Activated CD4-positive, alpha-beta T cell treated with anti-CD3 and anti-CD28 coated beads for 36 hours (primary cell): ENCODE data around the gene C1orf174. TPM values are rescaled to one million over a fixed set of nuclear protein-coding genes. Genes with fewer than 3 reads are reported as not detected.

Experiments used
- ATAC-seq: fragments of 200-7000 bp; cut with Tn5 transposase; one replicate; pipeline ENCODE4 v1.10.0; 2021; ENCODE audit warnings: mild to moderate bottlenecking, moderate library complexity
- CTCF ChIA-PET: fragments of 350-600 bp; sonication (Branson Sonifier 250); formaldehyde crosslinking; loops from one replicate; lab custom pipeline; 2021; ENCODE audit warnings: antibody characterized with exemption; lab: Charles Lee
- POLR2A ChIA-PET: fragments of 350-600 bp; sonication (Branson Sonifier 250); formaldehyde crosslinking; loops from one replicate; lab custom pipeline; 2021; ENCODE audit warnings: antibody characterized with exemption, inconsistent platforms; lab: Charles Lee
- DNase-seq: peaks from one replicate; pipeline ENCODE4 v3.0.0-alpha.2; 2020
- H3K27ac Mint-ChIP-seq: one replicate; pipeline ENCODE4 v1.8.0; 2021; ENCODE audit warnings: mixed read lengths
- H3K27me3 Mint-ChIP-seq: one replicate; pipeline ENCODE4 v1.8.0; 2021; ENCODE audit warnings: mixed read lengths
- H3K36me3 Mint-ChIP-seq: one replicate; pipeline ENCODE4 v1.8.0; 2021; ENCODE audit warnings: low read depth, mixed read lengths
- H3K4me1 Mint-ChIP-seq: one replicate; pipeline ENCODE4 v1.8.0; 2021; ENCODE audit warnings: mixed read lengths
- H3K4me3 Mint-ChIP-seq: one replicate; pipeline ENCODE4 v1.8.0; 2021; ENCODE audit warnings: mild to moderate bottlenecking, moderate library complexity, mixed read lengths
- H3K9me3 Mint-ChIP-seq: one replicate; pipeline ENCODE4 v1.8.0; 2021; ENCODE audit warnings: low read depth, mixed read lengths
- intact Hi-C, 2 experiments: fragments of 100-400 bp; cut with DNase I in 1 of 2; cut with micrococcal nuclease in 1 of 2; formaldehyde crosslinking; loops; one replicate each; pipeline versions ENCODE4 v1.14.2 to v1.15.1; 2022 to 2024; cut with DNase I, micrococcal nuclease
- total RNA-seq, 2 experiments: library from RNA; stranded (reverse); gene quantifications; one replicate each; pipeline ENCODE4 v1.2.3, GENCODE V29; 2021

C1orf174 gene
- total RNA-seq, 2 experiments from 2014 or later, result 39.8 to 49.4 TPM

- DNase-seq (no peak), ATAC-seq (no peak)
- Mint-ChIP-seq H3K4me1 (peaks cover 26% of the 10 kb centered on the region), H3K36me3 (no peaks in the 10 kb centered on the region), H3K4me3 (no peak overlapping the region), H3K27ac (no peak overlapping the region), H3K27me3 (no peaks in the 10 kb centered on the region), H3K9me3 (no peaks in the 10 kb centered on the region)
- ChIA-PET POLR2A (no interaction called here), CTCF (interaction anchor here (1.1 kb wide), 1 partner anchor 13 kb away, joined by 3 read pairs; no protein-coding TSS in a partner anchor)
- intact Hi-C loops, result no loop called here
These were observed 6.6 kb upstream of the C1orf174 start for GRCh38 chr1:3906672-3907020.

DNA sequence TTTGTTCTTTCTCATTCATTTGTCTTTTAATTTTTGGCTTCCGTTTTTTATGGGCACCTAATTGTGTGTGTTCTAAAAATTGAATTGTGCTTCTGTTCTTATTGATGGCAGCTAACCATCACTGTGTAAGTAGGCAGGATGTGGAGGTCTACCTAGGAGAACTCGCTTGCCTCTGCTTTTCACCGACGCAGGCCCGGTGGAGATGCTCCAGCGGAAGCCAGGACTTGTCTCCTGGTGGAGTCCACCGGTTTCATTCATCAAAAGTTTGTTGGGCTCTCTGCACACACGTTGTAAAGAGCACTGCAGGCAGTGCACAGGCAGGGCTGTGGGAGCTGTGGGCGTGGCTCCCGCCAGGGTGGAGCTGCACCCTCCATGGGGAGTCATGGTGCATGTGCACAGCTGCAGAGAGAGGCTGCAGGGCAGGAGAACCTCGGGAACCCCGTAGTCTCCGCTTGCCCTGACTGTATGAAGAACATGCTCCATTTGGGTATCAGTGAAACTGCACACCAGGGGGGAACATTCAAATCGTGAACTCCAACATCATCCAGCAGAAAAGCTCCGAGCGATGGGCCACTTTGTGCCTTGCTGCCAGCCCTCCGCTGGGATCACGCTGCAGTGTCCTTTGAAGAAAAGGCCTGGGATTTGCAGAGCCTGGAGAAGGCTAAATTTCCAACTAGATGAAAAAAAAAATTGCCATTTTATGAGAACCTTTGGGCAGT is 6.0 kb upstream of the C1orf174 start:
- POLR2A ChIA-PET, result no interaction called here
- Mint-ChIP-seq H3K27ac (no peak overlapping the region), H3K27me3 (no peaks in the 10 kb centered on the region), H3K4me3 (no peak overlapping the region), H3K36me3 (no peaks in the 10 kb centered on the region), H3K9me3 (no peaks in the 10 kb centered on the region), H3K4me1 (peaks cover 28% of the 10 kb centered on the region)
- DNase-seq (no peak), ATAC-seq (no peak)
- CTCF ChIA-PET, result no interaction called here
- intact Hi-C loops, result no loop called here

DNA sequence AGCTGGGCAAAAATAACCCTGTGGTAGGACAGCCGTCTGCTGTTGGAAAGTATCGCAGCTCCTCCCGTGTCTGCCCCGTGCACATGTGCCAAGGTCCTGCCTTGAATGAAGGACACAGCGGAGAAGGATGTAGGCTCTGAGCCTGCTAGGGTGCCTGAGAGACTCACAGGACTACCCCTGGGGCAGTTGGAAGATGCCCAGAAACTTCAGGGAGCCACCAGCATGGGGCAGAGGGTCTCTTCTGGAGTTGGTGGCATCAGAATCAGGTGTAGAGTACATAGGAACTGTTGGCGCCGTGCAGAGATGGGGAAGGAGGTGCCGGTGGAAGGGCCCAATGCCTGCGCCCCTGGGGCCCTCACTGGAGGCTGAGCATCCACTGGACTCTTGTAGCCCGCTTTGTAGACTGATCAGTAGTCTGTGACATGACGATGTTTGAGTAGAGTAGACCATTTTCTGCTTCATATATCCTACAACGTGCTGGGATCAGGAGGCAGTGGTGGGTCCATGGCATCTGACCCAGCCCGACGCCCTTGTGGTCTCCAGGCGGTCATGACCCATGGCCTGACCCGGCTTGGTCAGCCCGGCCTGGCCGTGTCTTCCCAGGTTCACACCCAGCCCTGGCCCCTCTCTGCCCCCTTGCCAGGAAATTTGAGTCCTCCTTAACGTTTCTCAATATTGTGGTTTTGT is 5.3 kb upstream of the C1orf174 start:
- intact Hi-C loops, result no loop called here
- Mint-ChIP-seq H3K27me3 (no peaks in the 10 kb centered on the region), H3K27ac (no peak overlapping the region), H3K4me1 (peaks cover 26% of the 10 kb centered on the region), H3K9me3 (no peaks in the 10 kb centered on the region), H3K36me3 (no peaks in the 10 kb centered on the region), H3K4me3 (no peak overlapping the region)
- POLR2A ChIA-PET, result no interaction called here
- ATAC-seq, result no peak
- no peak for DNase-seq
- CTCF ChIA-PET, result interaction anchor here (0.8 kb wide), 1 partner anchor 193 kb away, joined by 3 read pairs; no protein-coding TSS in a partner anchor

DNA sequence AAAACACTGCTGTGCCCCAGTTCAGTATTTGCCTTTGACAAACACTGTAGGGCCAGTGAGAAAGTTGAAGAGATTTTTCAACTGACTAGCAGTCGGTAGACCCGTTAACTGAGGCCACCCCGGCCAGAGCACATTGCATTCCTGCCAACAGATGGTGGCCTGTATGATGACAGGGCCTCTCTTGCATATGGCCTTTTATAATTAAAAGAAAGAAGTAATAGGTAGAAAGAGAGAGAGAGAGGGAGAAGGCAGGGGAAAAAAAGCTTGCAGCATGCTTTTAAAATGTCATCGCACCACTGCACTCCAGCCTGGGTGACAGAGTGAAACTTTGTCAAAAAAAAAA is 4.7 kb upstream of the C1orf174 start:
- CTCF ChIA-PET, result interaction anchor here (0.8 kb wide), 1 partner anchor 193 kb away, joined by 3 read pairs; no protein-coding TSS in a partner anchor
- peaks cover 26% of the 10 kb centered on the region for H3K4me1 Mint-ChIP-seq
- H3K27ac Mint-ChIP-seq, result no peak overlapping the region
- intact Hi-C loops, result no loop called here
- POLR2A ChIA-PET, result no interaction called here
- no peaks in the 10 kb centered on the region for H3K9me3 Mint-ChIP-seq
- H3K4me3 Mint-ChIP-seq, result no peak overlapping the region
- no peaks in the 10 kb centered on the region for H3K27me3 Mint-ChIP-seq
- peaks cover 1% of the 10 kb centered on the region for H3K36me3 Mint-ChIP-seq
- DNase-seq, result no peak
- ATAC-seq, result no peak

DNA sequence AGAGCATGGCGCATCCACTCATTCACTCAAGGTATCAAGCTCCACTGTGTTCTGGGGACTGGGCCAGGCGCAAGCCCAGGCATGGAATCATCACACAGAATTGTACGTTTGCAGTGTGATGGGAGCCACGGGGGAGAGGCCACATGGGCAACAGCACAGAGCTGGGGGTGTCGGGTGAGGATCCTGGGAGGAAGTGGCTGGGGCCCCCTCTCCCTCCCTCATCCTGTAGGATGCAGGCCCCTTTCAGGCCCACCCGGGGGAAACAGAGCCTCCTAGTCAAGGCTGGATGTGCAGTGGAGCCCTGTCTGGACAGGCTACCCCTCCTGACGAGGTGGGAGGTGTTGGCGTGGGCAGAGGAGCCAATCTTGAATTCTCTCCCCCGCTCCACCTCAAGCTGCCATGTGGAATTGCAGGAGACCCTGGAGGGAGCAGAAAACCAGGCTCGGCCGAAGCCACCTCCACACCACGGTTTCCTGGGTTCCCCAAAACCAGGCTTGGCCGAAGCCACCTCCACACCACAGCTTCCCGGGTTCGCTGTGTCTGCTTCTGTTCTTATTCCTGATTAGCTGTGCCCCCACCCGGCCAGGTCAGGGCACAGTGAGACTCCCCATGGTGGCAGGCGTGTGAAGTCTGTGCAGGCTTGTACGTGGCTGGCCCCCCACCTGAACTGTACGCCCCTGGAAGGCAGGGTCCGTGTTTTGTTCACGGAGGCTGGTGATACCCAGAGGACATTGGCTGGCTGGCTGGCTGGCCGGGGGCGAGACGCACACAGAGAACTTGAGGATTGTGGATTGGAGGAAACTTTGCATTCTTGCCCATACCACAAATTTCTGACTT is 4.2 kb upstream of the C1orf174 start:
- peak overlapping the region; percentile 98 for H3K27ac Mint-ChIP-seq
- no peaks in the 10 kb centered on the region for H3K27me3 Mint-ChIP-seq
- H3K9me3 Mint-ChIP-seq, result no peaks in the 10 kb centered on the region
- ChIA-PET POLR2A (no interaction called here), CTCF (interaction anchor here (0.7 kb wide), 1 partner anchor 10 kb away, joined by 3 read pairs; no protein-coding TSS in a partner anchor)
- intact Hi-C loops, result no loop called here
- peaks cover 26% of the 10 kb centered on the region for H3K4me1 Mint-ChIP-seq
- DNase-seq (no peak), ATAC-seq (no peak)
- H3K4me3 Mint-ChIP-seq, result no peak overlapping the region
- H3K36me3 Mint-ChIP-seq, result peaks cover 1% of the 10 kb centered on the region

- CTCF ChIA-PET, result interaction anchor here (0.5 to 1.1 kb wide), 3 partner anchors 10 to 939 kb away, joined by 3 to 4 read pairs (median 3); no protein-coding TSS in a partner anchor
- DNase-seq, result no peak
- peak overlapping the region; percentile 87 for H3K4me3 Mint-ChIP-seq
- peak overlapping the region; percentile 98 for H3K27ac Mint-ChIP-seq
- no peaks in the 10 kb centered on the region for H3K27me3 Mint-ChIP-seq
- intact Hi-C loops, result no loop called here
- peaks cover 9% of the 10 kb centered on the region for H3K36me3 Mint-ChIP-seq
- ATAC-seq, result no peak
- peaks cover 33% of the 10 kb centered on the region for H3K4me1 Mint-ChIP-seq
- POLR2A ChIA-PET, result no interaction called here
- H3K9me3 Mint-ChIP-seq, result peaks cover under 1% of the 10 kb centered on the region
These were observed 3.3 kb upstream of the C1orf174 start for GRCh38 chr1:3903141-3904005.

GRCh38 chr1:3902571-3903091 is 2.6 kb upstream of the C1orf174 start:
- Mint-ChIP-seq H3K4me3 (peak overlapping the region; percentile 87), H3K9me3 (peaks cover 8% of the 10 kb centered on the region), H3K27me3 (no peaks in the 10 kb centered on the region), H3K36me3 (peaks cover 16% of the 10 kb centered on the region), H3K4me1 (peaks cover 38% of the 10 kb centered on the region), H3K27ac (peak overlapping the region; percentile 98)
- DNase-seq, result peak; percentile 57
- POLR2A ChIA-PET, result no interaction called here
- CTCF ChIA-PET, result interaction anchor here (1.1 kb wide), 1 partner anchor 12 kb away, joined by 3 read pairs; no protein-coding TSS in a partner anchor
- ATAC-seq, result peak; percentile 14
- intact Hi-C loops, result no loop called here

DNA sequence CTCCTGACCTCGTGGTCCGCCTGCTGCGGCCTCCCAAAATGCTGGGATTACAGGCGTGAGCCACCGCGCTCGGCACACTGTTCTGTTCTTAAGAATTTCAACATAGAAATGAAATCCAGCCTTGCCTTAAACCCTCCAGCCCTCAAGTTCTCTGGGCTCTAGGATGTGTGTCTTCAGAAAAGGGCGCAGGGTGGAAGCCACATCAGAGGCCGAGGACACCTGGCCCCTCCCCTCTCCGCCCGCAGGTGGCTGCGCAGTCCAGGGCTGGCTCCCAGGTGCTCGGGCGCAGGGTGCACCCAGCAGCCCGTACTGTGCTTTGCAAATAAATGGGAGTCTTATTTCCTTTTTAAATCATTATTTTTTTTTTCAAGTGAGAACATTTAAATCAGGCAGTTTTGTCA is 2.0 kb upstream of the C1orf174 start:
- H3K9me3 Mint-ChIP-seq, result peaks cover 10% of the 10 kb centered on the region
- ATAC-seq (no peak), DNase-seq (peak; percentile 53)
- H3K4me1 Mint-ChIP-seq, result peaks cover 41% of the 10 kb centered on the region
- H3K36me3 Mint-ChIP-seq, result peaks cover 21% of the 10 kb centered on the region
- H3K27ac Mint-ChIP-seq, result peak overlapping the region; percentile 98
- no peaks in the 10 kb centered on the region for H3K27me3 Mint-ChIP-seq
- ChIA-PET POLR2A (no interaction called here), CTCF (no interaction called here)
- H3K4me3 Mint-ChIP-seq, result peak overlapping the region; percentile 87
- intact Hi-C loops, result no loop called here

GRCh38 chr1:3900969-3901529 is 977 bp upstream of the C1orf174 start:
- ATAC-seq, result peak; percentile 37
- Mint-ChIP-seq H3K36me3 (peaks cover 24% of the 10 kb centered on the region), H3K27ac (peak overlapping the region; percentile 98), H3K4me1 (peaks cover 51% of the 10 kb centered on the region), H3K4me3 (peak overlapping the region; percentile 87), H3K27me3 (no peaks in the 10 kb centered on the region), H3K9me3 (peaks cover 11% of the 10 kb centered on the region)
- ChIA-PET POLR2A (interaction anchor here (0.6 kb wide), 1 partner anchor 21 kb away, joined by 3 read pairs; no protein-coding TSS in a partner anchor), CTCF (interaction anchor here (2.7 kb wide), 1 partner anchor 10 kb away, joined by 7 read pairs; no protein-coding TSS in a partner anchor)
- DNase-seq, result peak; percentile 93
- intact Hi-C loops, result loop anchor here (1.0 to 2.0 kb wide), 9 partner anchors 44 to 1488 kb away; partner anchors contain the start of genes CEP104 (in 2 of the 2), DFFB (in 2 of the 2), LRRC47 (in 2 of the 2) and SMIM1 (in 2 of the 2)

GRCh38 chr1:3899754-3900149 is 320 bp downstream of the C1orf174 start:
- intact Hi-C loops, result loop anchor here (1.0 to 2.0 kb wide), 9 partner anchors 42 to 1487 kb away; partner anchors contain the start of genes CEP104 (in 2 of the 2), DFFB (in 2 of the 2), LRRC47 (in 2 of the 2) and SMIM1 (in 2 of the 2)
- DNase-seq, result peak; percentile 53
- Mint-ChIP-seq H3K9me3 (peaks cover 11% of the 10 kb centered on the region), H3K36me3 (peaks cover 31% of the 10 kb centered on the region), H3K27ac (peak overlapping the region; percentile 77), H3K4me3 (peak overlapping the region; percentile 87), H3K27me3 (no peaks in the 10 kb centered on the region), H3K4me1 (peaks cover 51% of the 10 kb centered on the region)
- ChIA-PET POLR2A (interaction anchor here (0.7 to 1.6 kb wide), 2 partner anchors 42 to 1381 kb away, joined by 3 to 4 read pairs; partner anchors contain the start of genes CEP104 and DFFB), CTCF (interaction anchor here (2.7 kb wide), 1 partner anchor 9 kb away, joined by 7 read pairs; no protein-coding TSS in a partner anchor)
- ATAC-seq, result no peak
